Testis (tissue), 2 donors: ENCODE measurements around the gene ATP6V1G3.

Experiments
- CTCF ChIP-seq, 3 experiments: fragments of 450-650 bp in 2 of 3; fragments of 200-600 bp in 1 of 3; sonication (generic) in 1 of 3; IDR thresholded peaks; one replicate each; pipeline ENCODE4 v1.5.1; 2016 to 2019; ENCODE audit warnings: antibody characterized with exemption in 3 of 3, mild to moderate bottlenecking in 2 of 3, moderate library complexity in 1 of 3
- POLR2A ChIP-seq: fragments of 450-650 bp; IDR thresholded peaks from one replicate; pipeline ENCODE4 v1.6.1; 2017; ENCODE audit warnings: antibody characterized with exemption, mild to moderate bottlenecking, moderate library complexity

DNA sequence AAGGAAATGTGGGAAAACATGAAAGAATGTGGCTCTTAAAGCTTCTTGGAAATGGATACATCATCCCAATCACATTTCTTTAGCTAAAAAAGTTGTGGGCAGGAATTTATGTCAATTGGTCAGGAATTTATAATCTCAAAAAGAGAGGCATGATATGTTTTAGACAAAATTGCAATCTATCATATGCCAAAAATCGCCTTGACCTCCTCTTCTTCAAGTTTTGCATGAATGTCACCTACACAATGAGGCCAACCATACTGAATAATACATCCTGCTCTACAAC, 42.4 kb downstream of the ATP6V1G3 start:
- no peak for TF ChIP-seq CTCF (IDR thresholded peaks at IDR 0.05)
- TF ChIP-seq POLR2A, result no peak
